GM13976 (cell line): ENCODE results near the gene PPP3CA.

Source experiments
- DNase-seq: peaks from one replicate; pipeline ENCODE4 v3.0.0; 2012; ENCODE audit warnings: low spot score
- in situ Hi-C: fragments of 300-500 bp; cut with MboI; formaldehyde crosslinking; loops from one replicate; pipeline ENCODE4 v1.12.0; 2022; ENCODE audit warnings: low sequenced_read_pairs, mixed read lengths, inconsistent platforms; ENCODE audit not compliant: unreplicated experiment
- TF ChIP-seq, protein P1 (sequence below): IDR thresholded peaks from 2 replicates; pipeline ENCODE4 v1.5.1; 2012; ENCODE audit warnings: borderline replicate concordance, mild to moderate bottlenecking; ENCODE audit not compliant: insufficient read depth; ENCODE audit errors: extremely low read depth, missing control alignments, control extremely low read depth

Gene PPP3CA

DNA sequence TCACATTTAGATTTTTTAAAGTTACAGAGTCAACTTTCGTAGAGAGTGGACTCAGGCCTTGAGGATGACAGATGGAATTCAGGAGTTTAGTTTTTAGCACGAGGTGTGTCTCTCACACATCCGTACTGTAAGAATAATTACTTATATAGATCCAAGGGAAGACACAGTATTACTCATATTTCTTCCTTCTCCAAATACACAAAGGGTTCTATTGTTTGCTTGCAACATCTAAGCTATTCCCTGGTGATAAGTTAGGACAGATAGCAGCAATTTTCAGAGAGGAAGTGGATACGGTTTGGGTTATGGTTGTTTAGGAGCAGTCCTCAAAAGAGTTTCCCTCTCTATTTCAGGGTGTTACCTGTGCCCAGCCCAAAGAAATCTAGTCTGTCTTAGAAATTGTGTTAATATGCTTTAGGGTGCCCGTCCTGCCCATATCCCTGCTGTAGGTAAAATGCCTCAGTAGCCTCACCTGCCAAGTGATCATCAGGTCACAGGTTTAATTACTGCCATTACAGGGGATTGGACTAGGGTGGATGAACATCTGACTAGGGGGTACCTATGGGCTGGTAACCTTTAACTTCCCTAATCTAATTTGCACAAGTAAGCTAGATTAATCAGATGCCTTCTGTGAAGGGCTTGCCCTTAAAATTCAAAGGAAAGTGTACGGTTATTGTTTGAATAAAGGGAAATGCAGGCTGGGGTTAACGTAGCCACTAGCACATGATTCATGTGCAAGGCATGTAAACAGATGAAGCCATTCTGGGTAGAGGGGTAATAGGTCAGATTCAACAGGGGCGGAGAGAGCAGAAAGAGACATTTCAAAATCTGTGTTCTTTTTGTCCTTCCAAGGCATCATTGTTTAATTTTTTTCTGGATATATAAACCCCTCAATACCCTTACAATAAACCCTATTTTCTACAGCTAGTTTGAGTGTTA, 8.7 kb upstream of the PPP3CA start:
- in situ Hi-C loops: no loop called here
- TF ChIP-seq, protein P1, sequence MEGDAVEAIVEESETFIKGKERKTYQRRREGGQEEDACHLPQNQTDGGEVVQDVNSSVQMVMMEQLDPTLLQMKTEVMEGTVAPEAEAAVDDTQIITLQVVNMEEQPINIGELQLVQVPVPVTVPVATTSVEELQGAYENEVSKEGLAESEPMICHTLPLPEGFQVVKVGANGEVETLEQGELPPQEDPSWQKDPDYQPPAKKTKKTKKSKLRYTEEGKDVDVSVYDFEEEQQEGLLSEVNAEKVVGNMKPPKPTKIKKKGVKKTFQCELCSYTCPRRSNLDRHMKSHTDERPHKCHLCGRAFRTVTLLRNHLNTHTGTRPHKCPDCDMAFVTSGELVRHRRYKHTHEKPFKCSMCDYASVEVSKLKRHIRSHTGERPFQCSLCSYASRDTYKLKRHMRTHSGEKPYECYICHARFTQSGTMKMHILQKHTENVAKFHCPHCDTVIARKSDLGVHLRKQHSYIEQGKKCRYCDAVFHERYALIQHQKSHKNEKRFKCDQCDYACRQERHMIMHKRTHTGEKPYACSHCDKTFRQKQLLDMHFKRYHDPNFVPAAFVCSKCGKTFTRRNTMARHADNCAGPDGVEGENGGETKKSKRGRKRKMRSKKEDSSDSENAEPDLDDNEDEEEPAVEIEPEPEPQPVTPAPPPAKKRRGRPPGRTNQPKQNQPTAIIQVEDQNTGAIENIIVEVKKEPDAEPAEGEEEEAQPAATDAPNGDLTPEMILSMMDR: no peak
- DNase-seq: no peak

GRCh38 chr4:101355246-101355645, 7.9 kb upstream of the PPP3CA start:
- TF ChIP-seq, protein P1: no peak
- DNase-seq: peak; percentile 38
- in situ Hi-C loops: no loop called here

DNA sequence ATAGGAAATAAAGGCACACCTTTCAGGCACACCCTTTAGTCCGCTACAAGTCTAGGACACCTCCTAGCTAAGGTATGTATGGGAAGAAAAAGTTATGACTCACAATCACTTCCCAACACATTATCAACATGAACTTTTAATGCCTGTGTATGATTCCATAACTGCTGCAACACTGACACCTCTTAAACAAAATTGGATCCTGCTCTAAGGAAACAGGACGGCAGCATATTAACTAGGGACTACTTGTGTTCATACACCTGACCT, 2.4 kb upstream of the PPP3CA start:
- no peak for DNase-seq
- TF ChIP-seq, protein P1: no peak
- in situ Hi-C loops: no loop called here

- TF ChIP-seq, protein P1: no peak
- DNase-seq: no peak
- in situ Hi-C loops: no loop called here
These were observed 1.9 kb upstream of the PPP3CA start for GRCh38 chr4:101348995-101349800.

- no peak for DNase-seq
- in situ Hi-C loops: no loop called here
These were observed 1.1 kb upstream of the PPP3CA start for GRCh38 chr4:101348367-101348827.

More at GRCh38 chr4:101348367-101348827, 1.1 kb upstream of the PPP3CA start:
- TF ChIP-seq, protein P1: no peak
